ENCODE results near the gene TNFRSF8. TPM values are rescaled to one million over a fixed set of nuclear protein-coding genes. Genes with fewer than 3 reads are reported as not detected.

TNFRSF8 gene
- total and polyA plus RNA-seq, 9 of the 15 experiments (the other 6 are each of a cell fraction or from before 2014, with no cell fraction given): 3.5 to 38.4 (median 17.1) TPM

DNA sequence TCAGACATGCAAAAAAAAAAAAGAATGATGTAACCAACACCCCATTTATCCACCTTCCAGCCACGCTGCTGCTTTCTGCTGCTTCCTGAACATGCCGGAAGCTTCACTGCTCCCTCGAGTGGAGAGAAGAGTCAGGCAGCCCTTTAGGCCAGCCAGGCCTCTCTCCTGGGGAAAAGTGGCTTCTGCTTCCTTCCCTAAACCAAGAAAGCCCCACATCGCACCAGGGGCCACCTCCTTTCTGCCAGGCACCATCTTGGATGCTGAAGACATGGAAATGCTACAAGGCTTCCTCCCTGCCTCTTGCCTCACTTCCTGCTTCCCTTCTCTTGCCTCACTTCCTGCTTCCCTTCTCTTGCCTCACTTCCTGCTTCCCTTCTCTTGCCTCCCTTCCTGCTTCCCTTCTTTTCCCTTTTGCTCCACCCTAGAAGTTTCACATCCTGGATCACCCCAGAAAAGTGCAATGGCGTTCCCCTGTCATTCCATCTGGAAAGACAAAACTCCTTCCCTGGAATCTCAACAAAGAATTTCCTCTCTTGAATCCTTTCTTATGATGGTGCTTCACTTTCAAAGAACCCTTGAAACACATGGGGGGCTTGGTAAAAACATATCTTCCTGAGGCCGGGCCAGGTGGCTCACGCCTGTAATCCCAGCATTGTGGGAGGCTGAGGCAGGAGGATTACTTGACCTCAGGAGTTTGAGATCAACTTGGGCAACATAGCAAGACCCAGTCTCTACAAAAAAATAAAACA lies 18.7 kb downstream of the TNFRSF8 start (continued):
- TF ChIP-seq MGA (IDR thresholded peaks at IDR 0.05) (0 out of 2 replicates have a peak, but pooled peaks have one; percentile 44), PHF20 (IDR thresholded peaks at IDR 0.05; ENCODE audit: partially characterized antibody) (peak; percentile 87), ASH1L (IDR thresholded peaks at IDR 0.05; ENCODE audit: borderline replicate concordance, low read depth, partially characterized antibody) (peak; percentile 77), NFATC3 (IDR thresholded peaks at IDR 0.05) (no peak), EGR1 (conservative IDR thresholded peaks at IDR 0.05) (no peak), BACH1 (tag; IDR thresholded peaks at IDR 0.05) (no peak), SPI1 (IDR thresholded peaks at IDR 0.05; ENCODE audit: borderline replicate concordance, low read depth, low read length) (peak; percentile 85), ZNF146 (CRISPR knock-in tag; IDR thresholded peaks at IDR 0.05; ENCODE audit: unreplicated experiment) (no peak), BCLAF1 (IDR thresholded peaks at IDR 0.05; ENCODE audit: borderline replicate concordance in 1 of 2, control insufficient read depth in 1 of 2, low read depth in 2 of 2, low read length in 1 of 2) (0 out of 4 replicates have a peak, but pooled peaks of 1 of the 2 experiments have one; percentile 49), ETV5 (CRISPR knock-in tag; IDR thresholded peaks at IDR 0.05; ENCODE audit: low read depth) (peak; percentile 68; the same call in 1 of the 2 replicates), MIER1 (IDR thresholded peaks at IDR 0.05; ENCODE audit: low read depth) (0 out of 2 replicates have a peak, but pooled peaks have one; percentile 27), ETV6 (IDR thresholded peaks at IDR 0.05; ENCODE audit: borderline replicate concordance in 1 of 2, low read depth in 2 of 2, low read length in 1 of 2) (peak; percentile 96 to 98), ETV6 (CRISPR knock-in tag; IDR thresholded peaks at IDR 0.05; ENCODE audit: borderline replicate concordance) (peak; percentile 100)
